ENCODE data around the gene MTA1.

GRCh38 chr14:105471823-105472485 lies 52.3 kb downstream of the MTA1 start:
- TF ChIP-seq CTCF (IDR thresholded peaks at IDR 0.05; ENCODE audit: low read length) (no peak), EZH2 (IDR thresholded peaks at IDR 0.05; ENCODE audit: borderline replicate concordance, low read length) (no peak)
